Endothelial cell of umbilical vein (primary cell): ENCODE measurements around the gene HS6ST2. TPM values are rescaled to one million over a fixed set of nuclear protein-coding genes. Genes with fewer than 3 reads are reported as not detected.

ENCODE experiments used
- BruUV-seq: library from RNA; stranded (reverse); fragments of 400-500 nt; replicated peaks from 2 replicates; lab custom pipeline; 2021; lab: Mats Ljungman, UMichigan
- CTCF ChIA-PET: fragments of 300-600, 350-600 bp; sonication (Branson Sonifier 250); formaldehyde crosslinking; loops from one replicate; lab custom pipeline; 2021; ENCODE audit warnings: antibody characterized with exemption, inconsistent platforms; lab: Charles Lee
- POLR2A ChIA-PET: fragments of 300-600, 350-600 bp; sonication (Branson Sonifier 250); formaldehyde crosslinking; loops from one replicate; lab custom pipeline; 2021; ENCODE audit warnings: antibody characterized with exemption, inconsistent platforms; lab: Charles Lee
- DNase-seq: peaks from one replicate; pipeline ENCODE4 v3.0.0-alpha.2; 2011; ENCODE audit warnings: low read depth, low spot score
- FAIRE-seq: peaks from 2 replicates; lab custom pipeline; 2011; peaks lifted over from hg19 to GRCh38; lab: Jason Lieb, UNC
- H2AFZ ChIP-seq: 2 replicates; pipeline ENCODE4 v1.6.0; 2012; ENCODE audit warnings: low read depth, low read length, control low read depth, inconsistent platforms
- H3K27ac ChIP-seq: 2 replicates; pipeline ENCODE4 v1.5.1; 2011; ENCODE audit warnings: low read depth, mild to moderate bottlenecking, control low read depth, low read length, moderate library complexity; ENCODE audit not compliant: insufficient read depth
- H3K27me3 ChIP-seq, 2 experiments: 2 replicates each; pipeline versions ENCODE4 v1.6.0 to v1.6.1; 2011; ENCODE audit warnings: low read length in 2 of 2, mixed read lengths in 1 of 2; ENCODE audit not compliant: control insufficient read depth in 2 of 2, insufficient read depth in 2 of 2
- H3K36me3 ChIP-seq, 2 experiments: 2 replicates in 1 of 2; 3 replicates in 1 of 2; pipeline ENCODE4 v1.5.1; 2011; ENCODE audit warnings: low read length in 2 of 2, mild to moderate bottlenecking in 1 of 2, moderate library complexity in 1 of 2; ENCODE audit not compliant: control insufficient read depth in 2 of 2, insufficient read depth in 2 of 2; ENCODE audit errors: extremely low read depth in 1 of 2
- H3K4me1 ChIP-seq: 3 replicates; pipeline ENCODE4 v1.5.1; 2011; ENCODE audit warnings: mild to moderate bottlenecking, low read length; ENCODE audit not compliant: control insufficient read depth, insufficient read depth; ENCODE audit errors: extremely low read depth
- H3K4me2 ChIP-seq: 2 replicates; pipeline ENCODE4 v1.6.1; 2011; ENCODE audit warnings: low read length, control low read depth, mixed read lengths; ENCODE audit not compliant: insufficient read depth
- H3K4me3 ChIP-seq, 3 experiments: fragments of 200-600 bp in 1 of 3; sonication (generic), shearing (Covaris generic) in 1 of 3; replicated peaks in 1 of 3; 2 replicates each; pipeline ENCODE4 v1.5.1; 2011 to 2016; ENCODE audit warnings: control low read depth in 3 of 3, low read length in 3 of 3, mild to moderate bottlenecking in 2 of 3, inconsistent platforms in 1 of 3, low read depth in 1 of 3, moderate library complexity in 1 of 3; ENCODE audit not compliant: insufficient read depth in 1 of 3
- H3K79me2 ChIP-seq: 2 replicates; pipeline ENCODE4 v1.6.0; 2012; ENCODE audit warnings: low read length, inconsistent platforms; ENCODE audit not compliant: control insufficient read depth, insufficient read depth
- H3K9ac ChIP-seq: replicated peaks from 2 replicates; pipeline ENCODE3; 2011; ENCODE audit warnings: low read length, control low read depth; ENCODE audit not compliant: insufficient read depth; ENCODE audit errors: extremely low read depth
- H3K9me1 ChIP-seq: replicated peaks from 3 replicates; pipeline ENCODE4 v1.6.0; 2011; ENCODE audit warnings: mild to moderate bottlenecking, low read length; ENCODE audit not compliant: control insufficient read depth, insufficient read depth; ENCODE audit errors: extremely low read depth
- H3K9me3 ChIP-seq: replicated peaks from 2 replicates; pipeline ENCODE4 v1.5.1; 2012; ENCODE audit warnings: low read length, inconsistent platforms; ENCODE audit not compliant: control insufficient read depth, insufficient read depth
- H4K20me1 ChIP-seq: replicated peaks from 2 replicates; pipeline ENCODE3; 2011; ENCODE audit warnings: mild to moderate bottlenecking, low read length; ENCODE audit not compliant: control insufficient read depth, insufficient read depth; ENCODE audit errors: extremely low read depth
- EZH2 ChIP-seq: IDR thresholded peaks from 2 replicates; pipeline ENCODE4 v1.6.1; 2012; ENCODE audit warnings: borderline replicate concordance, low read depth, mild to moderate bottlenecking, moderate library complexity, low read length, inconsistent platforms; ENCODE audit not compliant: severe bottlenecking
- FOS ChIP-seq: IDR thresholded peaks from 2 replicates; pipeline ENCODE4 v1.6.1; 2011; ENCODE audit warnings: mild to moderate bottlenecking, low read length, moderate library complexity, borderline replicate concordance; ENCODE audit not compliant: insufficient read depth
- GATA2 ChIP-seq: IDR thresholded peaks from 2 replicates; pipeline ENCODE4 v1.7.0; 2011; ENCODE audit warnings: low read depth, mild to moderate bottlenecking, moderate library complexity, mixed read lengths, low read length; ENCODE audit not compliant: insufficient read length, insufficient read depth
- JUN ChIP-seq: IDR thresholded peaks from 2 replicates; pipeline ENCODE4 v1.6.1; 2011; ENCODE audit warnings: borderline replicate concordance, low read depth; ENCODE audit not compliant: insufficient read length, insufficient read depth
- MAX ChIP-seq: IDR thresholded peaks from 2 replicates; pipeline ENCODE4 v1.6.1; 2011; ENCODE audit not compliant: insufficient read depth, insufficient read length
- POLR2A ChIP-seq: IDR thresholded peaks from 2 replicates; pipeline ENCODE4 v1.6.1; 2012; ENCODE audit warnings: low read depth, mild to moderate bottlenecking, control low read depth, low read length
- POLR2AphosphoS5 ChIP-seq: IDR thresholded peaks from 2 replicates; pipeline ENCODE4 v1.6.1; 2012; ENCODE audit warnings: low read depth, mild to moderate bottlenecking, control low read depth, low read length, moderate library complexity; ENCODE audit not compliant: insufficient read depth
- dilution Hi-C: fragments of 300-500 bp; cut with MboI; formaldehyde crosslinking; loops from one replicate; pipeline ENCODE4 v1.15.0; 2019; ENCODE audit warnings: low sequenced_read_pairs; ENCODE audit not compliant: extremely low pct_ligation_motif_present
- intact Hi-C: fragments of 100-400 bp; cut with micrococcal nuclease; formaldehyde crosslinking; loops from one replicate; pipeline ENCODE4 v1.10.0; 2022
- polyA plus RNA-seq, 4 experiments: library from polyadenylated mRNA; depleted of rRNA in 3 of 4; stranded (reverse) in 3 of 4; unstranded in 1 of 4; fragments of >200 nt; gene quantifications; 2 replicates each; pipeline versions ENCODE4 v1.2.1 to v1.2.3, GENCODE V29; 2011 to 2012; ENCODE audit warnings: missing spikeins in 1 of 4
- total RNA-seq: library from RNA; stranded (reverse); gene quantifications from 2 replicates; pipeline ENCODE4 v1.2.3, GENCODE V29; 2021

The HS6ST2 gene
- total and polyA plus RNA-seq, 2 donors (not counting 3 experiments of a cell fraction or from before 2014, with no cell fraction given) = 0.49 to 0.84 TPM

GRCh38 chrX:132861076-132861475 is 97.4 kb downstream of the HS6ST2 start:
- Histone ChIP-seq H3K36me3 (no peaks in the 10 kb centered on the region), H3K27ac (no peak overlapping the region), H4K20me1 (no peaks in the 10 kb centered on the region), H3K79me2 (no peaks in the 10 kb centered on the region), H3K27me3 (no peaks in the 10 kb centered on the region), H3K9me3 (no peaks in the 10 kb centered on the region), H2AFZ (no peak overlapping the region), H3K4me3 (no peak overlapping the region), H3K9me1 (no peaks in the 10 kb centered on the region), H3K4me1 (peaks cover 22% of the 10 kb centered on the region), H3K9ac (no peak overlapping the region), H3K4me2 (no peak overlapping the region)
- intact Hi-C loops = no loop called here
- POLR2A ChIA-PET = no interaction called here
- DNase-seq (no peak), FAIRE-seq (no peak)
- TF ChIP-seq GATA2 (no peak), MAX (no peak), POLR2A (no peak), EZH2 (no peak), JUN (no peak), FOS (no peak), POLR2AphosphoS5 (no peak)
- CTCF ChIA-PET = no interaction called here
- dilution Hi-C loops = no loop called here
- BruUV-seq = no TSS peak

GRCh38 chrX:132860200-132860599 is 98.2 kb downstream of the HS6ST2 start:
- BruUV-seq = no TSS peak
- POLR2A ChIA-PET = no interaction called here

More at GRCh38 chrX:132860200-132860599, 98.2 kb downstream of the HS6ST2 start:
- Histone ChIP-seq H3K4me3 (no peak overlapping the region), H3K36me3 (no peaks in the 10 kb centered on the region), H3K27me3 (no peaks in the 10 kb centered on the region), H3K79me2 (no peaks in the 10 kb centered on the region), H3K4me2 (no peak overlapping the region), H2AFZ (no peak overlapping the region), H3K9ac (no peak overlapping the region), H4K20me1 (no peaks in the 10 kb centered on the region), H3K9me1 (no peaks in the 10 kb centered on the region), H3K4me1 (peaks cover 22% of the 10 kb centered on the region), H3K27ac (no peak overlapping the region), H3K9me3 (no peaks in the 10 kb centered on the region)
- dilution Hi-C loops (no loop called here), intact Hi-C loops (no loop called here)
- TF ChIP-seq POLR2A = no peak
- no peak for DNase-seq
- no peak for FAIRE-seq
- CTCF ChIA-PET = no interaction called here
